PC-3 (cell line): Measurements from ENCODE around the gene TMSB15B. TPM values are rescaled to one million over a fixed set of nuclear protein-coding genes. Genes with fewer than 3 reads are reported as not detected.

Source experiments
- total RNA-seq: library from RNA; depleted of rRNA; stranded (reverse); fragments of >200 nt; gene quantifications from 2 replicates; pipeline ENCODE4 v1.2.3, GENCODE V29; 2014; rRNA removed

The TMSB15B gene
- total RNA-seq, 1 experiment from 2014 or later = 7.7 TPM

Other genes with a start within 250 kb of the TMSB15B start
- not detected in 2 replicates for gene PLP1, start 185.8 kb upstream of the TMSB15B start, total RNA-seq
- 1.2 and 1.5 TPM in 2 replicates for gene RAB9B, start 130.4 kb upstream of the TMSB15B start, total RNA-seq
- gene H2BW1, start 51.1 kb downstream of the TMSB15B start, total RNA-seq = not detected in 2 replicates
- not detected in 2 replicates for gene H2BW2, start 77.3 kb downstream of the TMSB15B start, total RNA-seq
- 3.5 and 4.6 TPM in 2 replicates for gene TMSB15C, start 113.6 kb downstream of the TMSB15B start, total RNA-seq
- 0.23 and 5.8 TPM in 2 replicates for gene ZCCHC18, start 149.9 kb downstream of the TMSB15B start, total RNA-seq
- gene SLC25A53, start 194.4 kb downstream of the TMSB15B start, total RNA-seq = 6.6 and 12.4 TPM in 2 replicates
- gene FAM199X, start 203.8 kb downstream of the TMSB15B start, total RNA-seq = 25.9 and 26.0 TPM in 2 replicates